Liver (tissue), 3 donors: ENCODE measurements around the gene DSCAM.

Experiments
- CTCF ChIP-seq: fragments of 150-350 bp; IDR thresholded peaks from 2 replicates; pipeline ENCODE4 v1.5.1; 2017; ENCODE audit warnings: improper control_type of control experiment, low read depth, low read length; ENCODE audit not compliant: missing input control
- MAX ChIP-seq: IDR thresholded peaks from 2 replicates; pipeline ENCODE4 v1.6.1; 2016; ENCODE audit warnings: antibody characterized with exemption
- RXRA ChIP-seq, 2 donors: IDR thresholded peaks; 2 replicates each; pipeline ENCODE4 v1.6.1; 2017 to 2018; ENCODE audit warnings: antibody characterized with exemption in 2 of 2, mild to moderate bottlenecking in 1 of 2
- TAF1 ChIP-seq: conservative IDR thresholded peaks from 2 replicates; pipeline ENCODE4 v1.6.1; 2016; ENCODE audit warnings: antibody characterized with exemption, mild to moderate bottlenecking
- donor health status: healthy.
- donor health status: healthy.

- TF ChIP-seq CTCF (no peak), TAF1 (no peak), MAX (no peak), RXRA (IDR thresholded peaks at IDR 0.05) (no peak)
These were observed 792.6 kb downstream of the DSCAM start for GRCh38 chr21:40054403-40054802.
